ENCODE data around the gene WNK2.
"Not testable (repeated sequence)": the region's sequence is repeated elsewhere in the genome, so short reads cannot be mapped to it uniquely, and the experiment has no call there.

Gene WNK2

GRCh38 chr9:93237540-93237939, 53.6 kb downstream of the WNK2 start:
- no peak for DNase-seq (ENCODE audit: low spot score)

GRCh38 chr9:93238953-93239925, 55.3 kb downstream of the WNK2 start:
- DNase-seq (ENCODE audit: low spot score): no peak

GRCh38 chr9:93240891-93241334, 57.0 kb downstream of the WNK2 start:
- DNase-seq (ENCODE audit: low spot score): no peak

GRCh38 chr9:93243112-93243511, 59.2 kb downstream of the WNK2 start:
- DNase-seq (ENCODE audit: low spot score): no peak

- DNase-seq (ENCODE audit: low spot score): peak; percentile 85
Observed at GRCh38 chr9:93244101-93244500, 60.2 kb downstream of the WNK2 start.

- no peak for DNase-seq (ENCODE audit: low spot score)
Observed at GRCh38 chr9:93244510-93245436, 60.8 kb downstream of the WNK2 start.

- no peak for DNase-seq (ENCODE audit: low spot score)
Observed at GRCh38 chr9:93245437-93245970, 61.6 kb downstream of the WNK2 start.

- no peak for DNase-seq (ENCODE audit: low spot score)
Observed at GRCh38 chr9:93246111-93246510, 62.2 kb downstream of the WNK2 start.

- DNase-seq (ENCODE audit: low spot score): no peak
Observed at GRCh38 chr9:93246526-93246925, 62.6 kb downstream of the WNK2 start.

GRCh38 chr9:93247099-93247865, 63.3 kb downstream of the WNK2 start:
- no peak for DNase-seq (ENCODE audit: low spot score)

GRCh38 chr9:93247892-93248291, 64.0 kb downstream of the WNK2 start:
- DNase-seq (ENCODE audit: low spot score): no peak

GRCh38 chr9:93248386-93249040, 64.6 kb downstream of the WNK2 start:
- no peak for DNase-seq (ENCODE audit: low spot score)

GRCh38 chr9:93250185-93250584, 66.2 kb downstream of the WNK2 start:
- no peak for DNase-seq (ENCODE audit: low spot score)

GRCh38 chr9:93251309-93251708, 67.4 kb downstream of the WNK2 start:
- DNase-seq (ENCODE audit: low spot score): not testable (repeated sequence)

GRCh38 chr9:93252116-93252780, 68.3 kb downstream of the WNK2 start:
- no peak for DNase-seq (ENCODE audit: low spot score)

GRCh38 chr9:93252781-93253530, 69.0 kb downstream of the WNK2 start:
- DNase-seq (ENCODE audit: low spot score): no peak

- DNase-seq (ENCODE audit: low spot score): no peak
Observed at GRCh38 chr9:93253633-93254032, 69.7 kb downstream of the WNK2 start.

GRCh38 chr9:93254061-93254481, 70.1 kb downstream of the WNK2 start:
- no peak for DNase-seq (ENCODE audit: low spot score)

GRCh38 chr9:93254806-93255493, 71.0 kb downstream of the WNK2 start:
- peak; percentile 21 for DNase-seq (ENCODE audit: low spot score)

Data from D341Med (cell line).